ENCODE data around the gene RIC8A.

GRCh38 chr11:212150-213100, 4.9 kb downstream of the RIC8A start:
- TF ChIP-seq CTCF (IDR thresholded peaks at IDR 0.05) (no peak), EZH2 (IDR thresholded peaks at IDR 0.05) (no peak), EZH2phosphoT487 (IDR thresholded peaks at IDR 0.05) (no peak)
